ENCODE data around the gene EIF4E. TPM values are rescaled to one million over a fixed set of nuclear protein-coding genes. Genes with fewer than 3 reads are reported as not detected.

EIF4E gene
- total and polyA plus RNA-seq, 4 donors = 105 to 183 (median 131) TPM

DNA sequence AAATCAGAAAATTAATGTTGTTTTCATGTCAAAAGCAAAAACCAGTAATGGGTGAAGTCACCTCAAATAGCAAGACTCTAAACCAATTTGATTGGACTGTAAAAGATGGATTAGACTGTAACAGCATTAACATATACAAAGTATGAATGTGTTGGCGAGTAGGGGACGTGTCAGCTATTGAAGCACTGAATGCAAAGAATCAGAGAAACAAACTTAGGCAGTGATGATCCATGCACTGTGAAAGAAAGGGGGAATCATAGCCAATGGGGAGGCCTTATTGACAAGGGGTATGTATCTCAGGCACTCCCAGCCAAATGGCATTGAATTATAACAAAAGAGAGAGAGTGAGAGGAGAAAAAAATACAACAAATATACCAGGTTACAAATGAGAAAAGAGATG, 30.5 kb upstream of the EIF4E start:
- no CpG with 5 or more reads among the region's 2 CpGs for WGBS (ENCODE audit: insufficient coverage)
- Histone ChIP-seq H3K36me3 (ENCODE audit: control insufficient read depth, insufficient read depth, low read length) (no peaks in the 10 kb centered on the region), H3K4me3 (ENCODE audit: low read depth, low read length) (no peak overlapping the region), H3K9me3 (ENCODE audit: control insufficient read depth, insufficient read depth, low read length) (no peaks in the 10 kb centered on the region), H3K4me1 (ENCODE audit: control insufficient read depth, insufficient read depth, low read length) (no peaks in the 10 kb centered on the region), H3K27ac (ENCODE audit: low read depth, low read length) (no peak overlapping the region), H3K27me3 (ENCODE audit: control insufficient read depth, insufficient read depth, low read length) (no peaks in the 10 kb centered on the region)
- no peak for DNase-seq (ENCODE audit: low read depth in 4 of 6, low spot score in 6 of 6)

DNA sequence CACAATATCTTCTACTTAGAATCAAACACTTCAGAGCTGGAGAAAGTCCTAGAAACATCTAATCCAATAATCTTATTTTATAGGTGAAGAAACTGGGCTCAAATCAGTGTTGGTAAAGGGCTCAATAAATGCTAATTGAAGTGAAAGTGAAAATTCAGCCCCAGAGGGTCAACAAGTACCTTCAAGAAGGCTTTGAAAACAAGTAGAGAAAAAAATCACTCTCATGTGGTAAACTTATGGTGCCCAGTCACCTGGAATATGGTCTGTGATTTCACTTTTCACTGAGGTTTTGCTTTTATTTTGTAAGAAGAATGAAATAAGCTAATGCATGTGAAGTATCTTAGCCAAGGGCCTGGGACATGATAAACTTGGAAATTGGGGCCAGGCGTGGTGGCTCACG, 29.1 kb upstream of the EIF4E start:
- DNase-seq (ENCODE audit: low read depth in 4 of 6, low spot score in 6 of 6) = no peak
- no peaks in the 10 kb centered on the region for H3K4me1 ChIP-seq (ENCODE audit: control insufficient read depth, insufficient read depth, low read length)
- H3K36me3 ChIP-seq (ENCODE audit: control insufficient read depth, insufficient read depth, low read length) = no peaks in the 10 kb centered on the region
- WGBS (ENCODE audit: insufficient coverage) = 100% methylated on average over 2 of the region's 2 CpGs
- H3K4me3 ChIP-seq (ENCODE audit: low read depth, low read length) = no peak overlapping the region
- H3K9me3 ChIP-seq (ENCODE audit: control insufficient read depth, insufficient read depth, low read length) = no peaks in the 10 kb centered on the region
- no peak overlapping the region for H3K27ac ChIP-seq (ENCODE audit: low read depth, low read length)
- H3K27me3 ChIP-seq (ENCODE audit: control insufficient read depth, insufficient read depth, low read length) = no peaks in the 10 kb centered on the region

DNA sequence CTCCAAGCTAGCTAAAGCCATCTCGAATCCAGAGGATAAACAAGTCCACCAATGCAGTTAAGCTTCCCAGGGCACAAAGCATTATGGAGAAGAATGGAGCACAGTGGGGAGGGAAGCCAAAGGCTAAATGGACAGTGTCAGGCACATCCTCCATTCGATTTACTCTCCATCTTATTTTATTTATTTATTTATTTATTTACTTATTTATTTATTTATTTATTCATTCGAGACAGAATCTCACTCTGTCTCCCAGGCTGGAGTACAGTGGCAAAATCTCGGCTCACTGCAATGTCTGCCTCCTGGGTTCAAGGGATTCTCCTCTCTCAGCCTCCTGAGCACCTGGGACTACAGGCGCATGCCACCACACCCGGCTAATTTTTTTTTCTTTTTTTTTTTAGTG, 26.3 kb upstream of the EIF4E start:
- DNase-seq (ENCODE audit: low read depth in 4 of 6, low spot score in 6 of 6) = no peak
- Histone ChIP-seq H3K27me3 (ENCODE audit: control insufficient read depth, insufficient read depth, low read length) (no peaks in the 10 kb centered on the region), H3K36me3 (ENCODE audit: control insufficient read depth, insufficient read depth, low read length) (no peaks in the 10 kb centered on the region), H3K4me1 (ENCODE audit: control insufficient read depth, insufficient read depth, low read length) (no peaks in the 10 kb centered on the region), H3K27ac (ENCODE audit: low read depth, low read length) (no peak overlapping the region), H3K9me3 (ENCODE audit: control insufficient read depth, insufficient read depth, low read length) (no peaks in the 10 kb centered on the region), H3K4me3 (ENCODE audit: low read depth, low read length) (no peak overlapping the region)
- WGBS (ENCODE audit: insufficient coverage) = no CpG with 5 or more reads among the region's 6 CpGs

DNA sequence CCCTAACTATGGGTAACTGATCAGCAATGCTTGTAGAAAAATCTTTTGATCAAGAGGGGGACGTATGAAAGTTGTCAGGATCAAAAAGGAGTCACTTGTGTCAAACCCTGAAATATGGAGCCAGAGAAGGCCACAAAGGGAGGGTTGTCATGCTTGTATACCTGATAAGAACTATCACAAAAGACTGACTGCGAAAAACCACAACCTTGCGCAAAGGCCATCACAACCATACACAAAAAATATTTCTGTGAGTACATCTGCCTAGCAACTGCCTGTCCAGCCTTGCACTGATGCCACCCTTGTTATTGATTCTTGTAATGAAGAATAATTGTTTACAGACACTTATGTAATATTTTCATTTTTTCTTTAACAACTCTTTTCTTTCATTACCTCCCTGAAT, 22.8 kb upstream of the EIF4E start:
- Histone ChIP-seq H3K4me1 (ENCODE audit: control insufficient read depth, insufficient read depth, low read length) (no peaks in the 10 kb centered on the region), H3K36me3 (ENCODE audit: control insufficient read depth, insufficient read depth, low read length) (no peaks in the 10 kb centered on the region), H3K27ac (ENCODE audit: low read depth, low read length) (no peak overlapping the region), H3K9me3 (ENCODE audit: control insufficient read depth, insufficient read depth, low read length) (no peaks in the 10 kb centered on the region), H3K4me3 (ENCODE audit: low read depth, low read length) (no peak overlapping the region), H3K27me3 (ENCODE audit: control insufficient read depth, insufficient read depth, low read length) (no peaks in the 10 kb centered on the region)
- no CpG with 5 or more reads among the region's 3 CpGs for WGBS (ENCODE audit: insufficient coverage)
- no peak for DNase-seq (ENCODE audit: low read depth in 4 of 6, low spot score in 6 of 6)

DNA sequence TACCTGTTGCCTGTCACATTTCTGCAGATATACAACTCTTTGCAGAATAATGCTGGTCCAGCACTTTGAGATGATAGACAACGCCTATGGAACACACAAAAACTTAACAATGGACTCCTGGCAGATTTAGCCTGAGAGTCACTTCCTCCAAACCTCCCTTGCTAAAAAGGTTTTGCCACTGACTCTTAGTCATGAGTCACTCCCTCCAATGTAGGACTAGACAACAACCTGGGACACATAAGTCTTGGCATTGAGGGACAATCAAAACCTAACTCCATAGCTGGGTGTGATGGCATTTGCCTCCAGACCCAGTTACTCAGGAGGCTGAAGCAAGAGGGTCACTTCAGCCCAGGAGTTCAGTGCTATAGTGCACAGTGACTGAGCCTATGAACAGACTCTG, 22.0 kb upstream of the EIF4E start:
- Histone ChIP-seq H3K27ac (ENCODE audit: low read depth, low read length) (no peak overlapping the region), H3K27me3 (ENCODE audit: control insufficient read depth, insufficient read depth, low read length) (no peaks in the 10 kb centered on the region)
- DNase-seq (ENCODE audit: low read depth in 4 of 6, low spot score in 6 of 6) = no peak

DNA sequence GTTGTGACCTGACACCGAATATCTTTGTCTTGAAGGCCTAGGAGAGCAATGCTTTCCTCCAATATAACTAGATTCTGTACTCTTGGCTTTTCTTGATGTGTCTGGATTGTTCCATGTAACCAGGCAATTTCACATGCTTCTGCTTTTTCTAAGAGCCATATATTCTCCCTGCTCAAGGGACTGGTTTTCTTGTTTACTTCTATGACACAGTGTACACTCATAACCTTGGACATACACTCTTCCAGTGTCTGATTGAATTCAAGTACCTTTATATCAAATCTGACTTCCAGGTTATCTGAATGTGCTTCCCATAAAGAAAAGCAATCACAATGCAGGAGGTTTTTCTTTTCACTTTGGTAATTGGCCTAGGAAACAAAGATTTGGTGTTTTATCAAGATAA, 17.4 kb upstream of the EIF4E start:
- H3K36me3 ChIP-seq (ENCODE audit: control insufficient read depth, insufficient read depth, low read length) = no peaks in the 10 kb centered on the region
- H3K9me3 ChIP-seq (ENCODE audit: control insufficient read depth, insufficient read depth, low read length) = no peaks in the 10 kb centered on the region
- H3K27me3 ChIP-seq (ENCODE audit: control insufficient read depth, insufficient read depth, low read length) = no peaks in the 10 kb centered on the region
- H3K27ac ChIP-seq (ENCODE audit: low read depth, low read length) = no peak overlapping the region
- H3K4me1 ChIP-seq (ENCODE audit: control insufficient read depth, insufficient read depth, low read length) = no peaks in the 10 kb centered on the region
- WGBS (ENCODE audit: insufficient coverage) = no CpG with 5 or more reads among the region's 1 CpG
- no peak for DNase-seq (ENCODE audit: low read depth in 4 of 6, low spot score in 6 of 6)
- no peak overlapping the region for H3K4me3 ChIP-seq (ENCODE audit: low read depth, low read length)

More for the DNA sequence above, 22.0 kb upstream of the EIF4E start:
- WGBS (ENCODE audit: insufficient coverage) = 100% methylated on average over 1 of the region's 1 CpG
- H3K9me3 ChIP-seq (ENCODE audit: control insufficient read depth, insufficient read depth, low read length) = no peaks in the 10 kb centered on the region
- no peaks in the 10 kb centered on the region for H3K4me1 ChIP-seq (ENCODE audit: control insufficient read depth, insufficient read depth, low read length)
- H3K36me3 ChIP-seq (ENCODE audit: control insufficient read depth, insufficient read depth, low read length) = no peaks in the 10 kb centered on the region
- H3K4me3 ChIP-seq (ENCODE audit: low read depth, low read length) = no peak overlapping the region

DNA sequence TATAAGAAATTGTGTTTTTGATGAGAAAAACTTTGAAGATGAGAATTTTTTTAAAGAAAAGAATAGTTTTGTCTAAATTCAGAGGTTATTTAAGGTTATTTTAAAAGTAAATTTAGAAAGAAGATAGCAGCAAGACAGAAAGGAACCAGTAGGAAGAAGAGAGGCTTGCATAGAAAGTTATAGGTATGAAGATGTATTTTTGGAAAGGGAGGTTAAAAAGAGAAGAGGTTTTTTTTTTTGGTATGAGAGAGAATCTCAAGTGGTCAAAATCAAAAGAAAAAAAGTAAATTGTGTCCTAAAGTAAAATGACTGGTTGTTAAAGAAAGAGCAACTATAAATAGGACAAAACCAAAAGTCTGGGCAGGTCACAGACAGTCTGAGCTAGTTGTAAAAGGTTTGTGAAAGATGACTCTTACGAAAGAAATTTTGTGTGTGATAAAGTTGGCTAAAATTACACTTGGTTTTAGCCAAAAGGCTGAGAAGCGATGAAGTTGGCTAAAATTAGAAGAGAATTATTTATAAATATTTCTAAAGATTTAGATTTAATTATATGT, 16.4 kb upstream of the EIF4E start:
- WGBS (ENCODE audit: insufficient coverage) = no CpG with 5 or more reads among the region's 2 CpGs
- Histone ChIP-seq H3K27ac (ENCODE audit: low read depth, low read length) (no peak overlapping the region), H3K36me3 (ENCODE audit: control insufficient read depth, insufficient read depth, low read length) (no peaks in the 10 kb centered on the region), H3K4me3 (ENCODE audit: low read depth, low read length) (no peak overlapping the region), H3K27me3 (ENCODE audit: control insufficient read depth, insufficient read depth, low read length) (no peaks in the 10 kb centered on the region), H3K4me1 (ENCODE audit: control insufficient read depth, insufficient read depth, low read length) (no peaks in the 10 kb centered on the region), H3K9me3 (ENCODE audit: control insufficient read depth, insufficient read depth, low read length) (no peaks in the 10 kb centered on the region)
- no peak for DNase-seq (ENCODE audit: low read depth in 4 of 6, low spot score in 6 of 6)

DNA sequence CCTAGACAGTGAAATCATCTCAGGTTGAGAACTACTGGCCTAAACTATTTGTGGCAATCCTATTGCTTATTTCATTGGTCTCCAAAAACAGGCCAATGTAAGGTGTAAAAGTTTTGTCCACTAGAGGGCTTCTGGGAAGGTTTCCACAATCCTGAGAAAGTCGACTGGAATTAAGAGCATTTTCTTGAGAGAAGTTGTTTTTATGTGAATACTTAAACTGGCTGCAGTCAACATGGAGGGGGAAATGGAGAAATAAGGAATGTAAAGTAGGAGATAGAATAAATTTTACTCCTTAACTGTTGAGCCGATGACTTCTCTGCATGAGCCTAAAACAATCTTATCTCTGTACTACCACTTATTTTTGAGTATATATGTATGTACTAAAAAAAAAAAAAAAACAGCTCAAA, 11.0 kb upstream of the EIF4E start:
- DNase-seq (ENCODE audit: low read depth in 4 of 6, low spot score in 6 of 6) = peak; percentile 39 to 91 (median 52)
- WGBS (ENCODE audit: insufficient coverage) = 0% methylated on average over 1 of the region's 2 CpGs
- Histone ChIP-seq H3K4me1 (ENCODE audit: control insufficient read depth, insufficient read depth, low read length) (no peaks in the 10 kb centered on the region), H3K27ac (ENCODE audit: low read depth, low read length) (no peak overlapping the region), H3K36me3 (ENCODE audit: control insufficient read depth, insufficient read depth, low read length) (no peaks in the 10 kb centered on the region), H3K4me3 (ENCODE audit: low read depth, low read length) (no peak overlapping the region), H3K9me3 (ENCODE audit: control insufficient read depth, insufficient read depth, low read length) (no peaks in the 10 kb centered on the region), H3K27me3 (ENCODE audit: control insufficient read depth, insufficient read depth, low read length) (no peaks in the 10 kb centered on the region)

DNA sequence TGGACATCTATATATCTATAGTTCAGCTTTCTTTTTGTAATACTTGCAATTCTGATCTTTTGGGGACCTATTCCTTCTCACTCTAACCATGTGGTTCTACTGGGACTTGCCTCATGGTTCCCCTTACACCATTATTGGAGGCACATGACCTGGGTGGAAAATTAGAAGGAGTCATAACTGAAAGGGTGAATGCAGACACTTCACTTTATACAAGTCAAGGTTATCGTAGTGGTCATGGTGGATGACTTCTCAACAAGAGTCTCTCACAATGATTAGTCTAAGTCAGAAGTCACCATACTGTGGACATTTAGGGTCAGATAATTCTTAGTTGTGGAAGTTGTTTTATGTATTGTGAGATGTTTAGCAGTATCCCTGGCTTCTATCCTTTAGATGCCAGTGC, 10.5 kb upstream of the EIF4E start:
- no peak for DNase-seq (ENCODE audit: low read depth in 4 of 6, low spot score in 6 of 6)

DNA sequence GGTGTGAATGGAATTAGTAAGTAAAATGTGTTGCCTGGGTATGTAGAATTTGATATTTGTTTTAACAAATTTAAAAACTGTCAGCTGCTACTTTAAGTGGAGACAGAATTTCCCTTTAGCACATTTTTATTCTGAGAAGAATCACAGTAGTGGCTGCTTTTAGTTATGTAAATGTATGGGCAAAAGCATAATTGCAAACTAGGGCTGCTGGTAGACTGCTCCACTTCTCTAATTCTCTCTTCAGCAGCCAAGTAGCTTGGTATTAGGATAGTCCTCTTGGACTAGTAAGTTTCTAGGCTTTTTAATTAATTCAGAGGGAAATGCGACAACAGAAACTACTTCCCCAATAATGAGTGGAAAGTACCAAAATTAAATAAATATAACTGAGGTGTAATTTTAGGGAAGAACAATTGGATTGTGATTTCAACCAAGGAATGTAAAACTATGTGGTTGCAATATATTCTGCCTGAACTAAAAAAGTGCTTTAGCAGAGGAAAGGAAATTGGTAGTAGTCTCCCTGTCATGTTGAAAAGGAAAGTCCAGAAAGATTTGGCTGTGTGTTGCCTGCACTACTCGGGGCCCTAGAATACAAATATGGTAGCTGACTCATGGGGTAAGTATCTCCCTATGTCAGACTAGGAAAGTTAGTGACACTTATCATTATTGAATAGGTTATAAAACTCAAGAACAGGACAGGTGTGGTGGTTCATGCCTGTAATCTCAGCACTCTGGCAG, 9.2 kb upstream of the EIF4E start:
- Histone ChIP-seq H3K4me3 (ENCODE audit: low read depth, low read length) (no peak overlapping the region), H3K9me3 (ENCODE audit: control insufficient read depth, insufficient read depth, low read length) (no peaks in the 10 kb centered on the region), H3K27me3 (ENCODE audit: control insufficient read depth, insufficient read depth, low read length) (no peaks in the 10 kb centered on the region), H3K4me1 (ENCODE audit: control insufficient read depth, insufficient read depth, low read length) (no peaks in the 10 kb centered on the region), H3K36me3 (ENCODE audit: control insufficient read depth, insufficient read depth, low read length) (no peaks in the 10 kb centered on the region), H3K27ac (ENCODE audit: low read depth, low read length) (no peak overlapping the region)
- DNase-seq (ENCODE audit: low read depth in 4 of 6, low spot score in 6 of 6) = peak in 1 of 6 donors; percentile 40
- WGBS (ENCODE audit: insufficient coverage) = no CpG with 5 or more reads among the region's 2 CpGs

More for the DNA sequence above, 10.5 kb upstream of the EIF4E start:
- Histone ChIP-seq H3K4me3 (ENCODE audit: low read depth, low read length) (no peak overlapping the region), H3K27ac (ENCODE audit: low read depth, low read length) (no peak overlapping the region), H3K9me3 (ENCODE audit: control insufficient read depth, insufficient read depth, low read length) (no peaks in the 10 kb centered on the region), H3K27me3 (ENCODE audit: control insufficient read depth, insufficient read depth, low read length) (no peaks in the 10 kb centered on the region), H3K36me3 (ENCODE audit: control insufficient read depth, insufficient read depth, low read length) (no peaks in the 10 kb centered on the region), H3K4me1 (ENCODE audit: control insufficient read depth, insufficient read depth, low read length) (no peaks in the 10 kb centered on the region)
- WGBS (ENCODE audit: insufficient coverage) = no CpG with 5 or more reads among the region's 1 CpG

All from spinal cord (tissue), 10 donors.